OCI-LY1 (cell line): ENCODE data around the gene SIK3.

ENCODE experiments used
- EZH2 ChIP-seq: fragments of 200-600 bp; sonication (generic), shearing (Covaris generic); IDR thresholded peaks from 2 replicates; pipeline ENCODE4 v1.8.0; 2017; ENCODE audit warnings: borderline replicate concordance, mixed run types, mild to moderate bottlenecking, antibody characterized with exemption, low read length, moderate library complexity, mixed read lengths
- TF ChIP-seq, protein P1 (sequence below): fragments of 200-600 bp; sonication (generic), shearing (Covaris generic); IDR thresholded peaks from 2 replicates; pipeline ENCODE4 v1.5.1; 2017; ENCODE audit warnings: mild to moderate bottlenecking, antibody characterized with exemption, low read length, moderate library complexity, mixed read lengths

DNA sequence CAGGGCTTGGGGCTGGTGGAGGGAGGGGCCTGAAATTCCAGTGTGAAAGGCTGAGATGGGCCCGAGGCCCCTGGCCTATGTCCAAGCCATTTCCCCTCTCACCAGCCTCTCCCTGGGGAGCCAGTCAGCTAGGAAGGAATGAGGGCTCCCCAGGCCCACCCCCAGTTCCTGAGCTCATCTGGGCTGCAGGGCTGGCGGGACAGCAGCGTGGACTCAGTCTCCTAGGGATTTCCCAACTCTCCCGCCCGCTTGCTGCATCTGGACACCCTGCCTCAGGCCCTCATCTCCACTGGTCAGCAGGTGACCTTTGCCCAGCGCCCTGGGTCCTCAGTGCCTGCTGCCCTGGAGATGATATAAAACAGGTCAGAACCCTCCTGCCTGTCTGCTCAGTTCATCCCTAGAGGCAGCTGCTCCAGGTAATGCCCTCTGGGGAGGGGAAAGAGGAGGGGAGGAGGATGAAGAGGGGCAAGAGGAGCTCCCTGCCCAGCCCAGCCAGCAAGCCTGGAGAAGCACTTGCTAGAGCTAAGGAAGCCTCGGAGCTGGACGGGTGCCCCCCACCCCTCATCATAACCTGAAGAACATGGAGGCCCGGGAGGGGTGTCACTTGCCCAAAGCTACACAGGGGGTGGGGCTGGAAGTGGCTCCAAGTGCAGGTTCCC, 268.6 kb downstream of the SIK3 start, which contains the start of gene APOC3:
- TF ChIP-seq, protein P1, sequence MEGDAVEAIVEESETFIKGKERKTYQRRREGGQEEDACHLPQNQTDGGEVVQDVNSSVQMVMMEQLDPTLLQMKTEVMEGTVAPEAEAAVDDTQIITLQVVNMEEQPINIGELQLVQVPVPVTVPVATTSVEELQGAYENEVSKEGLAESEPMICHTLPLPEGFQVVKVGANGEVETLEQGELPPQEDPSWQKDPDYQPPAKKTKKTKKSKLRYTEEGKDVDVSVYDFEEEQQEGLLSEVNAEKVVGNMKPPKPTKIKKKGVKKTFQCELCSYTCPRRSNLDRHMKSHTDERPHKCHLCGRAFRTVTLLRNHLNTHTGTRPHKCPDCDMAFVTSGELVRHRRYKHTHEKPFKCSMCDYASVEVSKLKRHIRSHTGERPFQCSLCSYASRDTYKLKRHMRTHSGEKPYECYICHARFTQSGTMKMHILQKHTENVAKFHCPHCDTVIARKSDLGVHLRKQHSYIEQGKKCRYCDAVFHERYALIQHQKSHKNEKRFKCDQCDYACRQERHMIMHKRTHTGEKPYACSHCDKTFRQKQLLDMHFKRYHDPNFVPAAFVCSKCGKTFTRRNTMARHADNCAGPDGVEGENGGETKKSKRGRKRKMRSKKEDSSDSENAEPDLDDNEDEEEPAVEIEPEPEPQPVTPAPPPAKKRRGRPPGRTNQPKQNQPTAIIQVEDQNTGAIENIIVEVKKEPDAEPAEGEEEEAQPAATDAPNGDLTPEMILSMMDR = no peak
- TF ChIP-seq EZH2 = no peak
